Neural cell (in vitro differentiated cells): Measurements from ENCODE around the gene SLC22A5. TPM values are rescaled to one million over a fixed set of nuclear protein-coding genes. Genes with fewer than 3 reads are reported as not detected.

ENCODE experiments used
- H2AFZ ChIP-seq: fragments of 200-600, 300-800 bp; sonication (generic), shearing (Covaris generic); 2 replicates; pipeline ENCODE4 v1.6.0; 2014; ENCODE audit warnings: low read depth, mild to moderate bottlenecking, antibody characterized with exemption, low read length, moderate library complexity
- H3F3A ChIP-seq: fragments of 200-600 bp; shearing (Covaris generic); 2 replicates; pipeline ENCODE4 v1.6.1; 2016; ENCODE audit warnings: mild to moderate bottlenecking, moderate library complexity, mixed read lengths, antibody characterized with exemption, low read length; ENCODE audit not compliant: insufficient read depth, poor library complexity, severe bottlenecking
- H3K27ac ChIP-seq: fragments of 200-600, 300-800 bp; sonication (generic), shearing (Covaris generic); 2 replicates; pipeline ENCODE4 v1.5.1; 2014; ENCODE audit warnings: mild to moderate bottlenecking, low read length, moderate library complexity
- H3K27me3 ChIP-seq: fragments of 300-800, 200-600 bp; sonication (generic), shearing (Covaris generic); 2 replicates; pipeline ENCODE4 v1.6.0; 2014; ENCODE audit warnings: mild to moderate bottlenecking, low read depth, low read length, moderate library complexity; ENCODE audit not compliant: insufficient read depth
- H3K36me3 ChIP-seq: fragments of 300-800, 200-600 bp; sonication (generic), shearing (Covaris generic); 2 replicates; pipeline ENCODE4 v1.5.1; 2014; ENCODE audit warnings: mild to moderate bottlenecking, antibody characterized with exemption, low read length, moderate library complexity; ENCODE audit not compliant: insufficient read depth
- H3K4me2 ChIP-seq: fragments of 300-800, 200-600 bp; sonication (generic), shearing (Covaris generic); 2 replicates; pipeline ENCODE4 v1.6.0; 2014; ENCODE audit warnings: mild to moderate bottlenecking, low read length
- H3K4me3 ChIP-seq: fragments of 300-800, 200-600 bp; sonication (generic), shearing (Covaris generic); 2 replicates; pipeline ENCODE4 v1.5.1; 2014; ENCODE audit warnings: mild to moderate bottlenecking, low read length, moderate library complexity
- H3K79me2 ChIP-seq: fragments of 200-600 bp; shearing (Covaris generic); replicated peaks from 2 replicates; pipeline ENCODE4 v1.6.0; 2014; ENCODE audit warnings: mild to moderate bottlenecking, low read length, moderate library complexity; ENCODE audit not compliant: insufficient read depth
- H3K9ac ChIP-seq: fragments of 300-800, 200-600 bp; sonication (generic), shearing (Covaris generic); 2 replicates; pipeline ENCODE4 v1.6.1; 2016; ENCODE audit warnings: mild to moderate bottlenecking, low read length, mixed read lengths
- H3K9me2 ChIP-seq: fragments of 200-600 bp; shearing (Covaris generic); 2 replicates; pipeline ENCODE4 v1.6.1; 2016; ENCODE audit warnings: mild to moderate bottlenecking, low read length, mixed read lengths; ENCODE audit not compliant: insufficient read depth
- H3K9me3 ChIP-seq: fragments of 200-600, 300-800 bp; sonication (generic), shearing (Covaris generic); 2 replicates; pipeline ENCODE4 v1.6.1; 2016; ENCODE audit warnings: mild to moderate bottlenecking, mixed run types, low read length, moderate library complexity, mixed read lengths
- H4K20me1 ChIP-seq: fragments of 200-600 bp; shearing (Covaris generic); 2 replicates; pipeline ENCODE4 v1.6.1; 2016; ENCODE audit warnings: mild to moderate bottlenecking, mixed run types; ENCODE audit not compliant: insufficient read depth
- CTCF ChIP-seq: fragments of 450-650 bp; IDR thresholded peaks from 2 replicates; pipeline ENCODE4 v1.5.1; 2014; ENCODE audit warnings: antibody characterized with exemption, mild to moderate bottlenecking, moderate library complexity; ENCODE audit not compliant: poor library complexity, severe bottlenecking
- EP300 ChIP-seq: fragments of 450-650 bp; conservative IDR thresholded peaks from 2 replicates; pipeline ENCODE4 v1.6.1; 2014; ENCODE audit warnings: antibody characterized with exemption, mild to moderate bottlenecking, moderate library complexity; ENCODE audit not compliant: poor library complexity, severe bottlenecking
- EZH2 ChIP-seq: fragments of 200-600, 300-800 bp; shearing (Covaris generic), sonication (generic); IDR thresholded peaks from 2 replicates; pipeline ENCODE4 v1.6.1; 2014; ENCODE audit warnings: antibody characterized with exemption, low read length, borderline replicate concordance, mild to moderate bottlenecking; ENCODE audit not compliant: insufficient read depth, poor library complexity, severe bottlenecking
- MXI1 ChIP-seq: fragments of 450-650 bp; conservative IDR thresholded peaks from 2 replicates; pipeline ENCODE4 v1.6.1; 2014; ENCODE audit warnings: antibody characterized with exemption, mild to moderate bottlenecking; ENCODE audit not compliant: poor library complexity, severe bottlenecking
- POLR2AphosphoS5 ChIP-seq: IDR thresholded peaks from 2 replicates; pipeline ENCODE4 v1.6.1; 2012
- RAD21 ChIP-seq: fragments of 450-650 bp; conservative IDR thresholded peaks from 2 replicates; pipeline ENCODE4 v1.6.1; 2014; ENCODE audit warnings: antibody characterized with exemption, mild to moderate bottlenecking, moderate library complexity
- REST ChIP-seq: IDR thresholded peaks from 2 replicates; pipeline ENCODE4 v1.6.1; 2012; ENCODE audit warnings: borderline replicate concordance
- SMC3 ChIP-seq: fragments of 450-650 bp; conservative IDR thresholded peaks from 2 replicates; pipeline ENCODE4 v1.6.1; 2014; ENCODE audit warnings: antibody characterized with exemption, mild to moderate bottlenecking, moderate library complexity; ENCODE audit not compliant: poor library complexity
- TAF1 ChIP-seq: IDR thresholded peaks from 2 replicates; pipeline ENCODE4 v1.6.1; 2012; ENCODE audit warnings: low read depth
- polyA plus RNA-seq: library from polyadenylated mRNA; depleted of rRNA; stranded (reverse); fragments of >200 nt; gene quantifications from 2 replicates; pipeline ENCODE4 v1.2.3, GENCODE V29; 2014

Gene SLC22A5
- polyA plus RNA-seq, 1 donor from 2014 or later, result 5.5 TPM

GRCh38 chr5:132380741-132381140 lies 11.2 kb downstream of the SLC22A5 start:
- H3F3A ChIP-seq, result no peaks in the 10 kb centered on the region
- no peaks in the 10 kb centered on the region for H3K36me3 ChIP-seq
- no peaks in the 10 kb centered on the region for H4K20me1 ChIP-seq
- no peak overlapping the region for H3K4me2 ChIP-seq
- H3K9me3 ChIP-seq, result no peaks in the 10 kb centered on the region
- H3K27ac ChIP-seq, result no peak overlapping the region
- no peak overlapping the region for H2AFZ ChIP-seq
- no peaks in the 10 kb centered on the region for H3K27me3 ChIP-seq
- H3K4me3 ChIP-seq, result no peak overlapping the region
- H3K79me2 ChIP-seq, result no peaks in the 10 kb centered on the region
- no peak overlapping the region for H3K9ac ChIP-seq
- no peaks in the 10 kb centered on the region for H3K9me2 ChIP-seq
- TF ChIP-seq TAF1 (no peak), POLR2AphosphoS5 (no peak), SMC3 (no peak), MXI1 (no peak), REST (no peak), RAD21 (no peak), EZH2 (no peak), EP300 (no peak), CTCF (no peak)

GRCh38 chr5:132381614-132382013 lies 12.1 kb downstream of the SLC22A5 start:
- H3K4me2 ChIP-seq, result no peak overlapping the region
- H3K79me2 ChIP-seq, result no peaks in the 10 kb centered on the region
- H3K9me2 ChIP-seq, result no peaks in the 10 kb centered on the region
- no peaks in the 10 kb centered on the region for H3K36me3 ChIP-seq
- H3K9me3 ChIP-seq, result no peaks in the 10 kb centered on the region
- H4K20me1 ChIP-seq, result no peaks in the 10 kb centered on the region
- H3K4me3 ChIP-seq, result no peak overlapping the region
- H2AFZ ChIP-seq, result no peak overlapping the region
- TF ChIP-seq EZH2 (no peak), TAF1 (no peak), SMC3 (no peak), CTCF (no peak), REST (no peak), RAD21 (no peak), POLR2AphosphoS5 (no peak), MXI1 (no peak), EP300 (no peak)
- no peaks in the 10 kb centered on the region for H3F3A ChIP-seq
- H3K9ac ChIP-seq, result no peak overlapping the region
- H3K27ac ChIP-seq, result no peak overlapping the region
- H3K27me3 ChIP-seq, result no peaks in the 10 kb centered on the region
